HG02884 (cell line): ENCODE data around the gene BANF2.

Source experiments
- ATAC-seq: cut with Tn5 transposase; IDR thresholded peaks from one replicate; pipeline ENCODE4 v1.9.1; 2021; ENCODE audit warnings: mild to moderate bottlenecking, moderate library complexity; ENCODE audit not compliant: unreplicated experiment

Gene BANF2

DNA sequence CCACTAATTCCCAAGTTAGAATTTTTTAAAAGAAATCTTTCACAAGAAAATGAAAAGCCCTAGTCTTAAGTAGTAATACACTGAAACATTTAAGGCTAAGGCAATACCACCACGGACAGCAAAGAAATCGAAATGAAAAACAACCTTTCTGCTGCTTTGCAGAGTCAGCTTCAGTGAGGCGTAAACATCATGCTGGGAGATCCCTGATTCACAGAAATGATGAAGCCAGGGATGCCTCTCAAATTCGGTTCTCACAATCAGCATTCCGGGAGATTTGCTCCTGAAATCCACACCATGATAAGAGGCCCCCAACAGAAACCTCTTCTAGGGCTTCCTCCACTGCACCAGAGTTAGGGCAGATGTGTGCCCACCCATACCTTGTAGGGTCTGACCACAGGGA is 36.3 kb upstream of the BANF2 start:
- no peak for ATAC-seq

DNA sequence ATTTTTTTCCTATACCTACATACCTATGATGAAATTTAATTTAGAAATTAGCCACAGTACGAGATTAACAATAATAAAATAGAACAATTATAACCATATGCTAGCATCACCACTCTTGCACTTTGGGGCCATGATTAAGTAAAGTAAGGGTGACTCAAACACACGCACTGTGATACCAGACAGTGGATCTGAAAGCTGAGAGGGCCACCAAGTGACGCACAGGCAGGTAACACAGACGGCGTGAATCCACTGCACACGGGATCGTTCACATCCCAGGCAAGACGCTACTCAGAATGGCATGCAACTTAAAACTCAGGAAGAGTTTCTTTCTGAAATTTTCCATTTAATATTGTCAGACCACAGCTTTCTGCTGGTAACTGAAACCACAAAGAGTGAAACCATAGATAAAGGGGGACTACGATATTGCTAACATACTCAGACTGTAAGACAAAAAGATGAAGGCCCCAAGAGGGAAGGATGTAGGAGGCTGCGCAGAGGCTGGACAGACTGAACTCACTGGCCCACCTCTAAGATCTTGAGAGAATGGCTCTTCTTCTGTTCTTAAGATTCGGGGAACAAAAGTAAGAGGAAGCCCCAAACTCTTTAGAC is 35.6 kb upstream of the BANF2 start:
- no peak for ATAC-seq

DNA sequence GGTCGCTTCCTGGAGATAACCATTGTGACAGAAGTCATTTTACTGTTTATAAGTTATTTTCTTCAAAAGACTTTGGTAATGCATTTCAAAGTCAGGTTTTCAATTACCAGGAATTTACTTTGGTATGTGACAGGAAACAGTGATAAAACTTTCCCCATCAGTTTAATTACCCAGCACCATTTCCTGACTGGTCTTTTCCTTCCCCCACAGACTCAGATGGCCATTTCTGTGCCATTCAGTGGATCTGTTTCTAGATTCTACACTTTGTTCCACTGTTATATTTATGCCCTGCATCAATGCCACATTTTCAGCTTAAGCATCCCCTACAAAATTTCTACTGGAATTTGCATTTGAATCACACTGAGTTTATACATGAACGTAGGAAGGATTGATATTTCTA is 34.0 kb upstream of the BANF2 start:
- ATAC-seq, result no peak

DNA sequence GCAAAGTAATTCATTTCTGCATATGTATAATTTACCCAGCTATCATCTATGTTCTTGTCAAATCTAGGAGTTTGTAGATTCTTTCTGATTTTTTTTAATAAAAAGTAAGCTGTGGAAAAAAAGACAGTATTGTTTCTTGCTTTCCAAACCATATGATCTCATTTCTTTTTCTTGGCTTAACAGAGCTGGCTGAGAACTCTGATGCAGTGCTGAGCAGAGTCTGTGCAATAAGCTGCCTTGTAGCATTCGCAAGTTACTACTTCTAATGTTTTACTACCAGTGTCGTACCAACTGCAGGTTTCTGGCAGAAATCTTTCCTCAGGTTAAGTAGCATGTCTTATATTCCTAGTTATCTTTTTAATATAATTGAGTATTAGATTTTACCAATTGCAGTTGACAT is 33.3 kb upstream of the BANF2 start:
- ATAC-seq, result no peak

DNA sequence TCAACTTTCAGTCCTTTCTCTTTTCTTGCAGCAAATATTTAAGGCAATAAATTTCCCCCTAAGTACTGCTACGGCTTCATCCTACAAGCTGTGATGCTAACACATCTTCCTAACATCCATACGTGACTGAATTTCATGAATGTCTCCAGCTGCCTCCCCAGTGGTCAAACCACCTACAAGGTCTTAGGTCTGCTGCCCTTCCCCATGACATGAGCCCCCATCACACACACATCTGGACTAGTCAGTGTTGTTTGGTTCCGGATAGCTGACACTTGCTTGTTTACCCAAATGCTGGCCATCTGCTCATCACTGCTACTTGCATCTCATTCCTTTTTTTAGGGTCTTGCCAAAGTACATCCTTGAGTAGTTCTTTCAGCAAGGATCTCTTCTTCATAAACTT is 32.3 kb upstream of the BANF2 start:
- ATAC-seq, result no peak

DNA sequence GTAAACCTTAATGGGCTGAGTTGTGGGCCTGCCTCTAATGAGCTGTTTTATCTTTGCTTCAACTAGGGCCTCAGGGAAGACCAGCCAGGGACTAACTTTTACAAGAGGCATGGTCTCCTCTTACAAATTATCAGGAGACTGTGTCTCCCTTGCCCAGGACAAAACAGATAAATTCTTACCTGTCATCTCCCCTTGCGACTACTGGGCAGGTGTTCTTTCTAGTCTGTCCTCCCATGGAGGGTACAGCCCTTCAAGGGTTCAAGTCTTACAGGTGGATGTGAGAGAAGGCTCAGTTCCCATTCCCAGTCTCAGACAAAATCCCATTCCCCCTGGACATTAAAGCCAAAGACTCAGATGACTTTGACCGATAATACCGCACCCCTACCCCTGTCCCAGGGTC is 31.3 kb upstream of the BANF2 start:
- ATAC-seq, result no peak

DNA sequence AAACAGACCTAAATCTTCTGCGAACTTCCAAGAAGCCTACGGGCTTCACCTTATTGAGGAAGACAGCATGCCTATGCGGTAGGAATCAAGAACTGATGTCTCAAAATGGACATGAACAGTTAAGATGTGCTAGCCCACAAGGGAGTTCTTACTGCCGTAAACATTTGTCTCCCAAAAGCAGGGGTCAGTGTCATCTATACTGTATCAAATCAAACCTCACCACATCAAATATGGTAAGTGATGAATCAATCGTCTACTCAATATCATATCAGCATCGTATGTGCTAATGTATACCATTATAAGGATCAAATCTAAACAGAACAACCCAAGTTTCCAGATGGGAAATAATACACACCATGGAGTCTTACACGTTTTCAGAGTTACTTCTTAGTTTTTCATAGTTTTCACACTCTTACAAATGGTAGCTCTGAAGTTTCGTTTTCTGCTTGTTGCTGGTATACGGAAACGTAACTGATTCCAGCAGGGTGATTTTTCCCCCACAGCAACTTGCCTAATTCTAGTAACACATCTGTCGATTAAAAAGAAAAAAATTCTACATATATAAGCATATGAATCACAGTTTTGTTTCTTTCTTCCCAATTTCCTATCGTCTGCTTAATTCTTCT is 30.3 kb upstream of the BANF2 start:
- no peak for ATAC-seq

DNA sequence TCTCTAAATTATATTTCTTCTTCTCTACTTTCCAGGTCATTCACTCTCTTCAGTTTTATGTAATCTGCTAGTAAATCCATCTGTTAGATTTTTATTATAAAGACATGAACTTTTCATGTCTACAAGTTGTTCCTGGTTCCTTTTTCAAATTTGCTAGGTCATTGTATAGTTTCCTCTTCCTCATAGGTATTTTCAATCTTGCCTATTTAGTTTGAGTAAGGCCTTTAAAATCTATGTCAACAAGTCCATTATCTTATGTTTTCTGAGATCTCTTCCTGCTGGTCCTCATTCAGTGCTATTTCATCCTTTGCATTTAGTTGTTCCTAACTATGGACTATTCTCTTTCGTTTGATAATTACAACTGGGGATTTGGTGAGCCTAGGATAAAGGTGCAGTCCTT is 28.8 kb upstream of the BANF2 start:
- ATAC-seq, result no peak

DNA sequence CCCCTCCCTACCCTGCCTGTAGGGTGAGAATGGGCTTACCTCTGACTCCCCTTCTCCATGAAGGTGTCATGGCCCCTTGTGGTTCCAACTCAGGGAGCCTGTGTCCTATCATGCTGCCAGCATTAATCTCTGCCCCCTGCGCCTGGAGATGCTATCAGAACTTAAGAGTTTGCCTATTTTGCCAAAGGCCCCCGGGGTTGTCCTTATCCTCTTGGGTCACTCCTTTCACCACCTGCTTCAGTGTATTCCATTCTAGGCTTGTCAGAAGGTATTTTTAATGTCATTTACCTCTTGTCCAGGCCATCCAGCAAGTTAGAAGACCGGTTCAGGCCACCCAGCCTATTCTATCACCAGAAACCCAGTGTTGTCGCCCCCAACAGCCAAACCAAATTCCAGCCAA is 28.2 kb upstream of the BANF2 start:
- no peak for ATAC-seq

DNA sequence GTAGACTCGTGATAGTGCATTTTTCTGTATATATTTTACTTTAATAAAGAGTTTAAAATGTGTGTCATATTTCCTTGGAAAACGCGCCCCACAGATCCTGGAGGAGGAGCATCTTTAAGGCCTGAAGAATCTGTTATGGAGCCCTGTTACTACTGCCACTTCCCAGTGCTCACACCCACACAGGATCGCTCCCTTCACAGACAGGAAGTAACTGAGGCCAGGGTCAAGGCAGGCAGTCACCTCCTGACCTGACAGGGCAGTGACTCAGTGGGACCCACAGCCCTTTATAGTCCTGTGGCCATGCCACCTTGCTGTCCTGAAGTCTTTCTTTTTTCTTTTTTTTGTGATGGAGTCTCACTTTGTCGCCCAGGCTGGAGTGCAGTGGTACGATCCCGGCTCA is 26.7 kb upstream of the BANF2 start:
- no peak for ATAC-seq

DNA sequence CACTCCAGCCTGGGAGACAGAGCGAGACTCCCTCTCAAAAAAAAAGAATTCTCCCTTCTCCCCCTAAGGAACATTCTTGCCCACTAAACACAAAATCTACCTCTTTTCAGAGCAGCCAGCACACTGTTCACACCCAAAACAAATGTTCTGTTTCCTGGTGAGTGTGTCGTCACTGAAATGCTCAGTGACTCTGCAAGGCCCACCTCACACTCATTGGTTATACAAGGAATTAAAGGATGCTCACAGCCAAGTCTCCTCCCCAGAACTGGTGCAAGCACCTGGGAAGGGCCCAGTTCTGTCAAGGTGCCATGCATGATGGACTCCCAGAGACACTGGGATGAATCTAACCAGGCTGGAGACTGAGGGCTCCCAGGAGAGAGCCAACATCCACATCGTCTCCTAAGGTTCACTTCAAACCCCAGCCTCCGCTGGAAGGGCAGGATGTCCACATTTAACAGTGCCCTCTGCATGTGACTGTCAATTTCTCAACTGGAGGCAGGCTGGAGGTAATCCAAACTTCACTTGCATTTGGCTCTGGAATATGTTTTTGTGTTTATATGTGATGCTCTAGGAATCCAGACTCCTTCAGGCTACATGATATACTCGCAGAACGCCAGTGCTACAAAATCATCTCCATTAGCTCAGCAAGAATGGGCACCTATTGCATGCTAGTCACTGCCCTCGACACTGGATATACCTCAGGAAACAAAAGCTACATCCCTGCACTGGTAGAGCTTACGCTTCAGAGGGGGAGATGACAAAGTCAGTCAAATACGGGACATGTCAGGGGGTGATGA is 24.8 kb upstream of the BANF2 start:
- ATAC-seq, result no peak

DNA sequence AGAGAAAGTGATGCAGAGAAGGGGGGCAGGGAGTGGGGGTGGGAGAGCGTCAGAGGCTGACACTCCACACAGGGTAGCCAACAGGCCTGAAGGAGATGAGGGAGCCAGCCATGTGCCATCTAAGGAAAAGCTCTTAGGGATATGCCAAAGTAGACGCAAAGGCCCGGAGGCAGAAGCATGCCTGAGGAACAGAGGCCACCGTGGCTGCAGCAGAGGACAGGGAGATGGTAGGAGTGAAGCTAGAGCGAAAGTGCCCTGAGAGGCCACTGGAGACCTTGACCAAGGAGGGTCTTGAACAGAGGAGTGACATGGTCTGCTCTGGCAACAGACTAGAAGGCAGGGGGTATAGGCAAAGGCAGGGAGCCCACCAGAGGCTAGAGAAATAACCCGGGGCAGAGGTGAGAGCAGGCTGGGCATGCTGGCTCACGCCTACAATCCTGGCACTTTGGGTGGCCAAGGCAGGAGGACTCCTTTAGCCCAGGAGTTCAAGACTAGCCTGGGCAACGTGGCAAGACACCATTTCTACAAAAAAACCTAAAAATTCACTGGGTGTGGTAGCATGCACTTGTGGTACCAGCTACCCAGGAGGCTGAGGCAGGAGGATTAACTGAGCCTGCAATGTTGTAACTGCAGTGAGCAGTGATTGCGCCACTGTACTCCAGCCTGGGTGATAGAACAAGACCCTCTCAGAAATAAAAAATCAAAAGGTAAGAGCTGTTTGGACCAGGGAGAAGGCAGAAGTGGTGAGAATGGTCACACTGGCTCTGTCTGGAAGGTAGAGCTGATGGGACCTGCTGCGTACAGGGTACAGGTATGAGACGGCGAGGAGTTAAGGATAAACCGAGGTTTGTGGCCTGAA is 24.0 kb upstream of the BANF2 start:
- no peak for ATAC-seq

DNA sequence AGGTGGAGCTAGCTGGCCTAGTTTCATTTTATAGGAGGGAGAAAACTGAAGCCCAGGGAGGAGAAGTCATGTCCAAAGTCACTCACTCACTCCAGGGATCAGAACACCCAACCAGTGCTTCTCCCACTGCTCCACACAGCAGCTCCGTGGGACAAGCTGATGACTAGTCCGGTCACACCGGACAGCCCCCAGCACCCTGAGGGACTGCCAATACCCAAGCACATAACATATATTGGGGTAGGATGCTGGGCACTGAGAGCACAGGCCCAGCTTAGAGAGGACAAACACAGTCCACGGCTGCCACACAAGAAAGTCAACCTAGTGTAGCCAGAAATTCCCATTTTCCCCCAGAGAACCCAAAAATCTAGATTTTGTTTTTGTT is 23.4 kb upstream of the BANF2 start:
- no peak for ATAC-seq

DNA sequence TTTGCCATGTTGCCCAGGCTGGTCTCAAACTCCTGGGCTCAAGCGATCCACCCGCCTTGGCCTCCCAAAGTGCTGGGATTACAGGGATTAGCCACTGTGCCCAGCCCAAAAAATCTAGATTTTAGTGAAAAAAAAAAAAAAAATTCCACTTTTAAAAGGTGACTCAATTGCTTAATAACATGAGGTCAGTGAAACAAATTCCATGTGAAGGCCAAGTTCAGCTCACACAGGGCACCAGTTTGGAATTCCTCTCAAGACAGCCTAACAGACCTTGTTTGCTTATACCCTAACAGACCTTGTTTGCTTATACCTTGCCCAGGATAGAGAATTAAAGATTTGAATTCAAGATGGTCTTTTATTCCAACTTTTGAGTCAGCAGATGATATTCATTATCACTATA is 22.8 kb upstream of the BANF2 start:
- ATAC-seq, result no peak

DNA sequence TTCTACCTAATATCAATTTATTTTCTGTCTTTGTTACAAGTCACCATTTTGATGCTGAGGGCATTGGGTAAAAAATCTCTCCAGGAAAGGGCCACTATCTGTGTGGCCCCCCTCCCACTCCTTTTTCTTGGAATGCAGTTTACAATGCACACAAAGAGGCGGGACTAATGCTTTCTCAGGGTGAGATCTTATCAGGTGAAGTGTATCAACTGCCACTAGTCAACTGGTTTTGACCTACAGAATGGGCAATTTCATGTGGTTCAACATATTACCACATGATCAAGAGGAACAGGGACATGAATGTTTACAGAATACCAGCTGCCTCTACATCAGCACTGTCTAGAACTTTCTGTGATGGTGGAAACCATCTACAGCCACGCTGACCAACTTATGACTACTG is 21.5 kb upstream of the BANF2 start:
- no peak for ATAC-seq

DNA sequence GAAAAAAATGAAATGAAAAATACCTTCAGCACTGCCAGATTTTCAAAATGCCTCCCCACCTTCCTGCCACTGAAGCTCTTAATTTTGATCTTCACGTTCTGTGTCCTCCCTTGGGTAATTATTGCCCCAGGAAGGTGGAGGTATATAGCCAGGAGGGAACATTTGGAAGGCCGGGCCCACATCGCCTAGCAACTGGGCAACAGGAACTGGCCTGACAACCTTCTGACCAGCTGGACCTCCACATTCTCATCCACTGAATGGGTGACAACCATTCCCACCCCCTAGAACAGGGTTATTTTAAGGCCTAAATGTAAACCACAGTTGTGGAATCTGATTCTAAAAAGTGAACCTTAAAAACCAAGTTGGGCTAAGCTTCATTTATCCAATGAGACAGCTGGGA is 20.9 kb upstream of the BANF2 start:
- ATAC-seq, result no peak

DNA sequence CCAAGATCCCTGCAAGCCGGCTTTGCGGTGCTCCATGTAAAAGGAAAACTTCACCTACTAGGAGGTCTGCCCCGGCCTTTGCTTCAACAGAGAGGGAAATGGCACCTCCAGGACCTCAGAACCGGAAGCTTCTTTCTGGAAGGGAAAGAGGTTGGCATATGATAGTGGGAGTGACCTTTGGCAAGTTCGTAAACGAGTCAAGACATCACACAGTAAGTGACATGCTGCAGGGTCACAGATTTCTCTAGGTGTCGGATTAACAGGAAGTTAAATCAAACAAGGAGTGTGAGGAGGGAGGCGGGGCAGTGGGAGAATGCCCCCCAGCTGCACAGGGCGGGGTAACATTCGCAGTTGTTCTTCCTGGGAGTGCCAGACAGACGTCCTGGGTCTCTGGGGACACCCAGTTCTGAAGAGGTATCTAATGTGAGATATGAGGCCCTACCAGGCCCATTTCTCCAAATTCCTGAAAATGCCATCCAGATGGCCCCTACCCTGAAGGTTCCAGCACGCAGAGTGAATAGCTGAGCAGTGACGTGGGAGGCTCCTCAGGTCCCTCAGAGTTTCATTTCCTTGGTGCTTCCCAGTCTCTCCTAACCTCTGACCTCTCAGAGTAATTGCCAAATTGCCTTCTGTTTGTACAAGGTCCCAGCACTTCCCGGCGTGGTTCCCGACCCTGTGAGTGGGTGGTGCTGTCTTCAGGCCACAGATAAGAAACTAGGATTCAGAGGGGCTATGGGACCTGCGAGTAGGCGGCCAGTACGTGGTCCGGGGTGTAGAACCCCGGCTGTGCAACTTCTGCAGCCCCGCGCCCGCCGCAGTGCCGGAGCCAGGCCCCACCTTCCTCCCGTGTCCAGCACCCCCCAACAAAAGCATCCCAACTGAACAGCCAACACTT is 19.6 kb upstream of the BANF2 start:
- ATAC-seq, result no peak

DNA sequence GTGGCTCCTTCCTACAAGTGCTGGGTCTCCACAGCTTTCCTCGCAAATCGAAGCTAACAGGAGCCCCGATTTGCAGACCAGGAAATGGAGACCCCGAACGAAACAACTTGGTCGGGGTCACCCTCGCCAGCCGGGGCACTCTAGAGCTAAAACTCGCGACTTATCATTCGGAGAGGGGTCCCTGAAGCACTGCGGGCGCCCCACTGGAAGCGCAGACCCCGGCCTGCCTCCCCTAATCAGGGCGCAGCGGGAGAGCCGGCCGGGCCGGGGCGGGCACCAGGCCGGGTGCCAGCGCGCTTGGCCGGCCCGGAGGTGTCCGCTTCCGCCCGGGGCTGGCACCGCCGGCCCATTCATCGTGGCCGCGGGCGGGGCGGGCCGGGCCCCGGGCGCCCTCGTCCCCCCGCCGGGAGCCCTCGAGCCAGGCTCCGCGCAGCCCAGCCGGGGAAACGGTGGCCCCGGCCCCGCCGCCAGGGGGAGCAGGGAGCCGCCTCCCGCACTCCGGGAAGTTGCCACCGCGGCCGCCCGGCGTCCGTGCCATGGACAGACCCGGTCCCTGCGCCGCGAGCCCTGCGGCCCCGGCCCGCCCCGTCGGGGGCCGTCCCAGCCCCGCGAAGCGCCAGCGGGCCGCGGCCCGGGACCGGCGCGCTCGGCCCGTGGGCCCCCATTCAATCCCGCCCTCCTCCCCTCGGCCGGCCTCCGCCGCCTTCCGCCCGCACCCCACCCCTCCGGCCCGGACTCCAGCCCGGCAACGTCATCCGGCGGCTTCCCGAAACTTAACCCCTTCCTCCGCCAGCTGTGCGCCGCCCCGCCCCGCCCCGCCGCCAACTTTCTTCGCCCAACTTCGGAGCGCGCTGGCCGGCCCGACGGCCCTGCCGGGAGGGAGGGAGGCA is 18.7 kb upstream of the BANF2 start:
- ATAC-seq, result peak; percentile 40

DNA sequence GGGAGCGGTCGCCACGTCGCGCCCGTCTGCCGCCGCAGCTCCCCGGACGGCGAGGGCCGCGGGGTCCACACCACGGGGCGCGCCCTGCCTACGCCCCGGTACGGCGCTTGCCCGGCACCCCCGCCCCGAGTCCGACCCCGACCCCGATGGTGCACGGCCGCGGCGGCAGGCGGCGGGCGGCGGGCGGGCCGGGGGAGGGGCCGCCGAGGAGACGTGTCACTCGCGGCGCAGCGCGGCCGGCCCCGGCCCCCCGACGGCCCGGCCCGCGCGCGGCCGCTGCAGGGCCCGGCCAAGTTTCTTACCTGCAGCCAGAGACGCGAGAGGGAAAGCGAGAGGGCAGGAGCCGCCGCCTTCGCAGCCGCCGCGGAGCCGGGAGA is 18.1 kb upstream of the BANF2 start:
- ATAC-seq, result peak; percentile 5
